Measurements from ENCODE around the gene CD300LD. TPM values are rescaled to one million over a fixed set of nuclear protein-coding genes. Genes with fewer than 3 reads are reported as not detected.

CD300LD gene
- total RNA-seq, 3 donors from 2014 or later = not detected

GRCh38 chr17:74530831-74531150, 61.3 kb downstream of the CD300LD start:
- Histone ChIP-seq H3K27me3 (no peaks in the 10 kb centered on the region), H3K9me3 (no peaks in the 10 kb centered on the region), H3K36me3 (no peaks in the 10 kb centered on the region), H3K27ac (no peak overlapping the region), H3K4me3 (no peak overlapping the region), H3K4me1 (no peaks in the 10 kb centered on the region)
- intact Hi-C loops (cut with DNase I; ENCODE audit: low total_unique reads) = no loop called here
- TF ChIP-seq POLR2A (IDR thresholded peaks at IDR 0.05) (no peak), POLR2AphosphoS5 (IDR thresholded peaks at IDR 0.05) (no peak), CTCF (IDR thresholded peaks at IDR 0.05) (no peak)
- DNase-seq (ENCODE audit: low spot score in 2 of 2) = no peak

Other genes with a start within 250 kb of the CD300LD start
- not detected for gene BTBD17, start 230.4 kb downstream of the CD300LD start, total RNA-seq
- not detected for gene GPR142, start 224.8 kb downstream of the CD300LD start, total RNA-seq
- 10 to 100 TPM; 24.3 to 69.2 (median 40.3) TPM for gene GPRC5C, start 160.2 kb downstream of the CD300LD start, total RNA-seq
- gene CD300A, start 125.6 kb downstream of the CD300LD start, total RNA-seq = 10 to 100 TPM in 2 of 3 donors, 1 to 10 TPM in 1; 6.2 to 15.7 (median 10.2) TPM
- under 1 TPM in 2 of 3 donors, not detected in 1; 0.32 to 0.88 TPM for gene CD300LB, start 60.8 kb downstream of the CD300LD start, total RNA-seq
- 1 to 10 TPM in 1 of 3 donors, under 1 TPM in 2; 0.33 to 2.1 (median 0.59) TPM for gene CD300C, start 46.2 kb downstream of the CD300LD start, total RNA-seq
- gene CD300H, start 24.8 kb downstream of the CD300LD start, total RNA-seq = 1 to 10 TPM in 1 of 3 donors, not detected in 2; 1.5 TPM
- gene CD300E, start 31.5 kb upstream of the CD300LD start, total RNA-seq = under 1 TPM; under 0.01 to 0.32 (median 0.29) TPM
- 1 to 10 TPM in 1 of 3 donors, under 1 TPM in 2; 0.32 to 2.0 (median 0.98) TPM for gene CD300LF, start 120.6 kb upstream of the CD300LD start, total RNA-seq
- gene RAB37, start 145.0 kb upstream of the CD300LD start, total RNA-seq = 1 to 10 TPM in 2 of 3 donors, under 1 TPM in 1; 0.98 to 2.1 (median 2.0) TPM
- 10 to 100 TPM; 15.8 to 82.8 (median 36.4) TPM for gene NHERF1, start 156.3 kb upstream of the CD300LD start, total RNA-seq
- 10 to 100 TPM; 20.6 to 41.3 (median 40.0) TPM for gene NAT9, start 184.1 kb upstream of the CD300LD start, total RNA-seq